ENCODE measurements around the gene CD72.

- TF ChIP-seq CTCF (conservative IDR thresholded peaks at IDR 0.05) (no peak), ZFX (IDR thresholded peaks at IDR 0.05) (no peak)
Measured at GRCh38 chr9:35619800-35620158, 1.6 kb upstream of the CD72 start.
